ENCODE results near the gene CDCA3. TPM values are rescaled to one million over a fixed set of nuclear protein-coding genes. Genes with fewer than 3 reads are reported as not detected.
"Not testable (repeated sequence)": the region's sequence is repeated elsewhere in the genome, so short reads cannot be mapped to it uniquely, and the experiment has no call there.

Gene CDCA3
- total RNA-seq, 1 donor from 2014 or later, result 42.1 TPM

DNA sequence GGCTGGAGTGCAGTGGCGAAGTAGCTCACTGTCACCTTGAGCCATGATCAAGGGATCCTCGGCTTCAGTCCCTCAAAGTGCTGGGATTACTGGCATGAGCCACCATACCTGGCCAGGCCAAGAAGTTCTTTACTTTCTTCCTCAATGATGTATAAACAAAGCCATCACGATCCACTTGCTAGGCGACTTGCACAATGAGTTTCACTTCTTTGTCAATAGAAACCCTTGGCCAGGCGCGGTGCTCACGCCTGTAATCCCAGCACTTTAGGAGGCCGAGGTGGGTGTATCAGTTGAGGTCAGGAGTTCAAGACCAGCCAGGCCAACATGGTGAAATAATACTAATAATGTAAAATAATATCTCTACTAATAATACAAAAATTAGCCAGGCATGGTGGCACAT is 36.4 kb upstream of the CDCA3 start:
- no peak overlapping the region for H3K27ac Mint-ChIP-seq
- peaks cover 35% of the 10 kb centered on the region for H3K36me3 Mint-ChIP-seq (ENCODE audit: low read depth)
- no peak overlapping the region for H3K4me3 Mint-ChIP-seq (ENCODE audit: low read depth)
- no peaks in the 10 kb centered on the region for H3K27me3 Mint-ChIP-seq (ENCODE audit: low read depth)
- peaks cover 11% of the 10 kb centered on the region for H3K4me1 Mint-ChIP-seq (ENCODE audit: low read depth)
- intact Hi-C loops (cut with micrococcal nuclease), result no loop called here
- no peaks in the 10 kb centered on the region for H3K9me3 Mint-ChIP-seq
- DNase-seq (ENCODE audit: low spot score), result no peak

DNA sequence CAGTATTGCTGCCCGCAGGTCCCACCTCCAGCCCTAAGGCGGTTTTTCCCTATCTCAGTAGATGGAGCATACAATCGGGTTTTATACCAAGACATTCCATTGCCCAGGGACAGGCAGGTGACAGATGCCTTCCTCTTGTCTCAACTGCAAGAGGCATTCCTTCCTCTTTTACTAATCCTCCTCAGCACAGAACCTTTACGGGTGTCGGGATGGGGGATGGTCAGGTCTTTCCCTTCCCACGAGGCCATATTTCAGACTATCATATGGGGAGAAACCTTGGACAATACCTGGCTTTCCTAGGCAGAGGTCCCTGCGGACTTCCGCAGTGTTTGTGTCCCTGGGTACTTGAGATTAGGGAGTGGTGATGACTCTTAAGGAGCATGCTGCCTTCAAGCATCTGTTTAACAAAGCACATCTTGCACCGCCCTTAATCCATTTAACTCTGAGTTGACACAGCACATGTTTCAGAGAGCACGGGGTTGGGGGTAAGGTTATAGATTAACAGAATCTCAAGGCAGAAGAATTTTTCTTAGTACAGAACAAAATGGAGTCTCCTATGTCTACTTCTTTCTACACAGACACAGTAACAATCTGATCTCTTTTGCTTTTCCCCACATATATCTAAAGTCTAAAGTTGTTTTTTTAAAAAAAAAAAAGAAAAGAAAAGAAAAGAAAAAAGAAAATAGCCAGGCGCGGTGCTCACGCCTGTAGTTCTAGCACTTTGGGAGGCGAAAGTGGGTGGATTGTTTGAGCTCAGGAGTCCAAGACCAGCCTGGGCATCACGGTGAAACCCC is 35.3 kb upstream of the CDCA3 start:
- DNase-seq (ENCODE audit: low spot score); H3K9me3 Mint-ChIP-seq; H3K4me3 Mint-ChIP-seq (ENCODE audit: low read depth); H3K27me3 Mint-ChIP-seq (ENCODE audit: low read depth); H3K27ac Mint-ChIP-seq; H3K4me1 Mint-ChIP-seq (ENCODE audit: low read depth); intact Hi-C loops (cut with micrococcal nuclease): not testable (repeated sequence)
- H3K36me3 Mint-ChIP-seq (ENCODE audit: low read depth), result peaks cover 32% of the 10 kb centered on the region

DNA sequence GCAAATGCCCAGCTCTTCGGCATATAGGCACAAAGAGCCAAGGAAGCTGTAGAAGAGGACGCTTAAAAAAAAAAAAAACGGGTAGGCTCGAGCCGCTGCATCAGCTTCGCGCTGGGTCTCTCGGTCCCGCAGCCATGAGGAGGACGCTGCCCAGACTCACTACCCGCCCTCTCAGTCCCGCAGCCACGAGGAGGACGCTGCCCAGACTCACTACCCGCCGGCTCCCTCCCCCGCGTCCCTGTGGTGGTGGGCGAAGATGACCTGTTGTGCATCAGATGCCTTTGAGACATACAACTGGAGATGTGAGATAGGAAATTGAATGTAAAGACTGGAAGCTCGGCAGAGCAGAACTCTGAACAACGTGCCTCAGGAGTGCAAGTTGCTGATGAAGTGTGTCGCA is 33.5 kb upstream of the CDCA3 start:
- Mint-ChIP-seq H3K27me3 (ENCODE audit: low read depth) (no peaks in the 10 kb centered on the region), H3K4me1 (ENCODE audit: low read depth) (no peaks in the 10 kb centered on the region), H3K27ac (no peak overlapping the region), H3K9me3 (no peaks in the 10 kb centered on the region), H3K36me3 (ENCODE audit: low read depth) (peaks cover 30% of the 10 kb centered on the region), H3K4me3 (ENCODE audit: low read depth) (no peak overlapping the region)
- intact Hi-C loops (cut with micrococcal nuclease), result no loop called here
- no peak for DNase-seq (ENCODE audit: low spot score)

DNA sequence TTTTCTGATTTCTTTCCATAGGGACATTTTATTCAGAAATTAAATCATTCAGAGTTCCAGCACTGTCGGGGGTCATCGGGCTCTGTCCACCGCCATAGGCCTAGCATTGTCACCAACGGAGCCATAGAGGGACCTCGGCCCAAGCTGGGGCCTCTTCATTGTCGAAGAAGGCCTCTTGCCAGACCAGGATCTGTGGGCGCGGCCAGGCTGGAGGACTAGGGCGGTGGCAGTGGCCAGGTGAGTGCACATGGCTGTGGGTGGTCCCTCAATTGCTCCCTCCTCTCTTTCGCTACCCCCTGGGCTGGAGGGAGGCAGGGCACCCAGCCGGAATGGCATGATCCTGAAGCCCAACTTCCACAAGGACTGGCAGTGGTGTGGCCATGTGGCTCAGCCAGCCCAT is 32.6 kb upstream of the CDCA3 start:
- Mint-ChIP-seq H3K27me3 (ENCODE audit: low read depth) (no peaks in the 10 kb centered on the region), H3K27ac (no peak overlapping the region), H3K4me1 (ENCODE audit: low read depth) (no peaks in the 10 kb centered on the region), H3K9me3 (no peaks in the 10 kb centered on the region), H3K4me3 (ENCODE audit: low read depth) (no peak overlapping the region), H3K36me3 (ENCODE audit: low read depth) (peaks cover 30% of the 10 kb centered on the region)
- intact Hi-C loops (cut with micrococcal nuclease), result no loop called here
- no peak for DNase-seq (ENCODE audit: low spot score)

DNA sequence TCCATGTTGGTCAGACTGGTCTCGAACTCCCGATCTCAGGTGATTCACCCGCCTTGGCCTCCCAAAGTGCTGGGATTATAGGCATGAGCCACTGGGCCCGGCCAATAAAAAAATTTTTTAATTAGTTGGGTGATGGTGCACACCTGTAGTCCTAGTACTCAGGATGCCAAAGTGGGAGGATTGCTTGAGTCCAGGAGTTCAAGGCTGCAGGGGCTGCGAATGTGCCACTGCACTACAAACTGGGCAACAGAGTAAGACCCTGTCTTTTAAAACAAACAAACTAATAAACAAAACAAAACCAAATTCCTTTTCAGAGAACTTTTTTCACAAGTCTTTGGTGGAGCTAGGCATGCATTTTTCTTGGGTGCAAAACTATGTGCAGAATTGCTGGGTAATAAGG is 32.2 kb upstream of the CDCA3 start:
- Mint-ChIP-seq H3K4me1 (ENCODE audit: low read depth) (no peaks in the 10 kb centered on the region), H3K4me3 (ENCODE audit: low read depth) (no peak overlapping the region), H3K27me3 (ENCODE audit: low read depth) (no peaks in the 10 kb centered on the region), H3K9me3 (no peaks in the 10 kb centered on the region), H3K36me3 (ENCODE audit: low read depth) (peaks cover 27% of the 10 kb centered on the region), H3K27ac (no peak overlapping the region)
- intact Hi-C loops (cut with micrococcal nuclease), result no loop called here
- no peak for DNase-seq (ENCODE audit: low spot score)

DNA sequence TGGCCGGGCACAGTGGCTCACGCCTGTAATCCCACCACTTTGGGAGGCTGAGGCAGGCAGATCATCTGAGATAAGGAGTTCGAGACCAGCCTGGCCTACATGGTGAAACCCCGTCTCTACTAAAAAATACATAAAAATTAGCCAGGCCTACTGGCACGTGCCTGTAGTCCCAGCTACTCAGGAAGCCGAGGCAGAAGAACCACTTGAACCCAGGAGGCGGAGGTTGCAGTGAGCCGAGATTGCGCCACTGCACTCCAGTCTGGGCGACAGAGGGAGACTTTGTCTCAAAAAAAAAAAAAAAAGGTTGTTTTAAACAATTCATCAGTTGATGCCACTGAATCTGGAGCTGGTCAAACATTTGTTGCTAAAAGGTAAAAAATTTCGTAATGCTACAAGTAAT is 28.7 kb upstream of the CDCA3 start:
- H3K27ac Mint-ChIP-seq; DNase-seq (ENCODE audit: low spot score); H3K9me3 Mint-ChIP-seq; H3K27me3 Mint-ChIP-seq (ENCODE audit: low read depth); H3K4me3 Mint-ChIP-seq (ENCODE audit: low read depth); H3K4me1 Mint-ChIP-seq (ENCODE audit: low read depth); intact Hi-C loops (cut with micrococcal nuclease): not testable (repeated sequence)
- peaks cover 30% of the 10 kb centered on the region for H3K36me3 Mint-ChIP-seq (ENCODE audit: low read depth)

DNA sequence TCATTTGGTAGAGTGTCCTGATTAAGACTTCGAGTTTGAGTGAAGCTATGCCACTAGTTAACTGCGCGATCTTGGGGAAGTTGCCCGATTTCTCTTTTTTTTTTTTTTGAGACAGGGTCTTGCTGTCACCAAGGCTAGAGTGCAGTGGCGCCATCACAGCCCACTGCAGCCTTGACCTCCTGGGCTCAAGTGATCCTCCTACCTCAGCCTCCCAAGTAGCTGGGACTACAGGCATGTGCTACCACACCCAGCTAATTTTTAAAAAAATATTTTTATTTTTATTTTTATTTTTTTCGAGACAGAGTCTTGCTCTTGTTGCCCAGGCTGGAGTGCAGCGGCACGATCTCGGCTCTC is 22.9 kb upstream of the CDCA3 start:
- Mint-ChIP-seq H3K27ac (peak overlapping the region; percentile 83), H3K36me3 (ENCODE audit: low read depth) (peaks cover 60% of the 10 kb centered on the region), H3K4me3 (ENCODE audit: low read depth) (peak overlapping the region; percentile 92), H3K4me1 (ENCODE audit: low read depth) (peaks cover 46% of the 10 kb centered on the region)
- intact Hi-C loops (cut with micrococcal nuclease); DNase-seq (ENCODE audit: low spot score); H3K27me3 Mint-ChIP-seq (ENCODE audit: low read depth); H3K9me3 Mint-ChIP-seq: not testable (repeated sequence)

DNA sequence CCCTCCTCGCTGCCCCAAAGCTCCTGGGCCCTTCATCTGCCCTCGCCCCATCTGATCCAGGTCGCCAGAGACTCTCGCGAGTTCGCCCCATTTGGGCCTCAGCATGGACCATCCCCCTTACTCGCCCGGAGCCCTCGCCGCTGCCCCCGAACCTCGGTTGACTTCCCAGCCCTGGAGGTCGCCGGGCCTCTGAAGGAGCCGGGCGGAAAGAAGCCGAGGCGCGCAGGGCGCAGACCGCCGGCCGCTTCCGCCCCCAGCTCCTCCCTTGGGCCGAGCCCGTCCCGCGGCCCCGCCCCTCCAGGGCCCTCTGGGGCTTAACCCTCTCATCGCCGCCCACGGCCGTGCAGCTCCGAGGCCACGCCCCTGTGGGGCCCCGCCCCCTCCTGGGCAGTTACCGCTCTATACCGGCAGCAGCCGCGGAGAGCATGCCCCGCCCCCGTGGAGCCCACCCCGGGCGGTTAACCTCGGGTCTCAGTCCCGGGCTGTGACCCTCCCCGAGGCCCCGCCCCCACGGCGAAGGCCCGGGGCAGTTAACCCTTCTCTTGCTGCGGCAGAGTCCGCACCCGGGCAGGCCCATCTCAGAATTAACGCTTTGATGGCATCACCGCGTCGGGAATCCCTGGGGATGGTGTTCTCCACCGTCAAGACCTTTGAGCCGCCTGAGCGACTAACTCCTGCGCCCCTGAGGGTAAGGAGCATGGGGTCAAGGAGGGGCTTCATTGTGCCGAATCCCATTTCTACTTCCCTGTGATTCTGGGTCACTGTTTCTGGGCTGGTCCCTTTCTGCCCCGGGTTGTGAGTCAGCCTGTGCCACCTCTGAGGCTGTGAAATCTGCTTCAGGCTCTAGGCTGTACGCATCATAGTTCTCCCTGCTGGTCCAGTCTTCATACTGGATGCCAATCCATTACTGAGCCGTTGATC is 22.3 kb upstream of the CDCA3 start, which contains the start of gene SPSB2:
TSS of gene SPSB2 (minus strand) at position 210 of the 921 bp plus-strand sequence. CDS start 402 bp downstream, outside the sequence.
- peak; percentile 99 for DNase-seq (ENCODE audit: low spot score)
- Mint-ChIP-seq H3K9me3 (no peaks in the 10 kb centered on the region), H3K27me3 (ENCODE audit: low read depth) (no peaks in the 10 kb centered on the region), H3K27ac (peak within 1 kb of the TSS; percentile 84), H3K4me1 (ENCODE audit: low read depth) (peaks cover 52% of the 10 kb centered on the region), H3K36me3 (ENCODE audit: low read depth) (peaks cover 67% of the 10 kb centered on the region), H3K4me3 (ENCODE audit: low read depth) (peak within 1 kb of the TSS; percentile 92)
- intact Hi-C loops (cut with micrococcal nuclease), result loop anchor here (1.0 to 2.0 kb wide), 5 partner anchors 18 to 79 kb away; partner anchors contain the start of genes ENO2, LRRC23 and USP5

DNA sequence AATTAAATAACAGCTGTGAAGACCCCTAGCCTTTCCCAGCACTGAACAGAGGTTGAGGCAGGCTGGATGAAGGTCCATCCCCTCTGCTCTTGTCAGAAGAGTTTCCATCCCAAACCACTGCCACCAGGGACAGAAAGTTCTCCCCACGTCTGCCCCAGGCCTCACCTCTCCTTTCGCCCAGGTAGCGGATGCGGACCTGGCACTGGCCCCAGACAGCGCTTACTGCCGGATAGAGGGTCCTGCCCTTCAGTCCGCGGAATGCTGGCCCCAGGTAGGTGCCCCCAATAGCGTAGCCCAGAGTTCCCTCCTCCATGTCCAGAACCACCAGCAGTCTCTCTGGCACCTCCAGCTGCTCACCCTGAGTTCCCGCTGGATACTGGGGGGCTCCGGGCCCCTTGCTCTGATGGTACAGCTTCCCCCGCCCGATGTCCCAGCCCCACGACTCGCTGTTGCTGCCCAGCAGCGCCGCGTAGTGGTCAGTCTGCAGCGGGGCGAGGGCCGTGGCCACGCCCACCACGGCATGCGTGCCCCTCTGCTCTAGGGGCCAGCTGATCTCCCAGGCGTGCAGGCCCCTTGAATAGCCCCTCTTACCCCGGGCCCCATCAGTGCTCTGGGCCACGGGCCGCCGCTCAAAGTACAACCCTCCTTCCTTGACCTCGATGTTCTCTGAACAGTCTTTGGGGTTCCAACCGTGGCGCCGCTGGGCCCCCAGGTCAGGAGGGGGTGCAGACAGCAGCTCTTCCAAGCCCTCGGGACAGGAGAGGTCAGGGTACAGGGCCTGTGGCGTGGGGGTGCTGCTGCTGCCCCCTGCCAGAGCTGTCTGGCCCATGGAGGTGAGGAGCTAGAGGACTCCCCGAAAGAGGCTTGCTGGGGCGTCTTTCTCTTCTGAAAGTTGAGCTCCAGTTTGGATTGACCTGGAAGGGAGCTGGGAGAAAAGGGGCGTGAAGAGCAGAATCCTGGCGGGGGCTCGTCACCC is 21.3 kb upstream of the CDCA3 start:
- DNase-seq (ENCODE audit: low spot score), result peak; percentile 83
- H3K27ac Mint-ChIP-seq, result peak overlapping the region; percentile 84
- peak overlapping the region; percentile 92 for H3K4me3 Mint-ChIP-seq (ENCODE audit: low read depth)
- H3K36me3 Mint-ChIP-seq (ENCODE audit: low read depth), result peaks cover 72% of the 10 kb centered on the region
- H3K9me3 Mint-ChIP-seq, result no peaks in the 10 kb centered on the region
- no peaks in the 10 kb centered on the region for H3K27me3 Mint-ChIP-seq (ENCODE audit: low read depth)
- H3K4me1 Mint-ChIP-seq (ENCODE audit: low read depth), result peaks cover 53% of the 10 kb centered on the region
- intact Hi-C loops (cut with micrococcal nuclease), result loop anchor here (1.0 to 2.0 kb wide), 5 partner anchors 19 to 80 kb away; partner anchors contain the start of genes ENO2, LRRC23 and USP5

DNA sequence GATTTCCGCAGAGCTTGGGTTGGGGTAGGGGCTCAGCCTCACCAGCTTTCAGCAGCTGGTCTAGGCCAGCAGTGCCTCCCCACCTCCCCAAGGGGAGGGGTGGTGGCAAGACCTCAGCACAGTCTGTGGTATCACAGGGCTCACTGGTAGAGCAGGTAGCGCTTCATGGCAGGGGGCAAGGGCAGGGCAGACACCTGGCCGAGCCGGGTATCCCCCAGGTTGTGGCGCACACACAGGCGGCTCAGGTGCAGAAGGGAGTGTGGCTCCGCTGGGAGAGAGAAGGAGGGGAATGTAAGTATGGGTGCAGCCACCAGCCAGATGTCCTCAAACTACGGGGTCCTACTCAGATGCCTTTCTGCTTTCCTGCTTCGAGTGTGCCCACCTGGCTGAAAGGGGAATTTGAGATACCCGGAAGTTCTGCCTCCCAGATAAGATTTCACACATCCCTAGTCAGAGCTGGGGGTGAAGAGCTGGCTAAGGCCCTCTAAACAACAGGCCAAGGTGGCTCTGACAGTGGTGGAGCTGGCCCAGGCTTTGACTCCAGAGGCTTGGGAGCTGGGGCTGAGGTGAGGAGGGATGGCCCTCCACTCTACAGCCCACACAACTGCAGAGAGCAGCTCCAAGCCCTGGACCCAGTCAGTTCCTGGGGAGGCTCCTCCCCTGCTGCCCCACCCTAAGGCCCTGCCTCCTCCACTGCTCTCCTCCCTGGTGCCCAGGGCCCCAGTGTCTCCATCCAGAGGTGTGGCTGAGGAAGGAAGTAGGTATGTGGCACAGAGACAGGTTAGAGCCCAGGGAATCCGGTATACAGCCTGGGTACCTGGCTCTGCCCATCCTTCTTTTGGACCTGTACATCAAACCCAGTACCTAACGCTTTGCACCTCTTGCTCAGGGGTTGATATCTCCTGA is 20.2 kb upstream of the CDCA3 start:
- intact Hi-C loops (cut with micrococcal nuclease), result no loop called here
- peak overlapping the region; percentile 84 for H3K27ac Mint-ChIP-seq

DNA sequence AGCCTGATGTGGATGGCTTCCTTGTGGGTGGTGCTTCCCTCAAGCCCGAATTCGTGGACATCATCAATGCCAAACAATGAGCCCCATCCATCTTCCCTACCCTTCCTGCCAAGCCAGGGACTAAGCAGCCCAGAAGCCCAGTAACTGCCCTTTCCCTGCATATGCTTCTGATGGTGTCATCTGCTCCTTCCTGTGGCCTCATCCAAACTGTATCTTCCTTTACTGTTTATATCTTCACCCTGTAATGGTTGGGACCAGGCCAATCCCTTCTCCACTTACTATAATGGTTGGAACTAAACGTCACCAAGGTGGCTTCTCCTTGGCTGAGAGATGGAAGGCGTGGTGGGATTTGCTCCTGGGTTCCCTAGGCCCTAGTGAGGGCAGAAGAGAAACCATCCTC is 19.2 kb upstream of the CDCA3 start:
- H3K27me3 Mint-ChIP-seq (ENCODE audit: low read depth); DNase-seq (ENCODE audit: low spot score); intact Hi-C loops (cut with micrococcal nuclease); H3K9me3 Mint-ChIP-seq: not testable (repeated sequence)
- Mint-ChIP-seq H3K4me3 (ENCODE audit: low read depth) (peak overlapping the region; percentile 92), H3K27ac (peak overlapping the region; percentile 60), H3K4me1 (ENCODE audit: low read depth) (peaks cover 55% of the 10 kb centered on the region), H3K36me3 (ENCODE audit: low read depth) (peaks cover 71% of the 10 kb centered on the region)

More for the DNA sequence above, 20.2 kb upstream of the CDCA3 start:
- H3K9me3 Mint-ChIP-seq, result no peaks in the 10 kb centered on the region
- peak; percentile 45 for DNase-seq (ENCODE audit: low spot score)
- peaks cover 71% of the 10 kb centered on the region for H3K36me3 Mint-ChIP-seq (ENCODE audit: low read depth)
- peak overlapping the region; percentile 92 for H3K4me3 Mint-ChIP-seq (ENCODE audit: low read depth)
- no peaks in the 10 kb centered on the region for H3K27me3 Mint-ChIP-seq (ENCODE audit: low read depth)
- peaks cover 59% of the 10 kb centered on the region for H3K4me1 Mint-ChIP-seq (ENCODE audit: low read depth)
